Pons (tissue), 1 donor: ENCODE measurements around the gene PLD6.
"Not testable (repeated sequence)": the region's sequence is repeated elsewhere in the genome, so short reads cannot be mapped to it uniquely, and the experiment has no call there.

Experiments
- DNase-seq: peaks from one replicate; pipeline ENCODE4 v3.0.0-alpha.2; 2016; ENCODE audit warnings: low spot score

Gene PLD6, protein sequence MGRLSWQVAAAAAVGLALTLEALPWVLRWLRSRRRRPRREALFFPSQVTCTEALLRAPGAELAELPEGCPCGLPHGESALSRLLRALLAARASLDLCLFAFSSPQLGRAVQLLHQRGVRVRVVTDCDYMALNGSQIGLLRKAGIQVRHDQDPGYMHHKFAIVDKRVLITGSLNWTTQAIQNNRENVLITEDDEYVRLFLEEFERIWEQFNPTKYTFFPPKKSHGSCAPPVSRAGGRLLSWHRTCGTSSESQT

DNA sequence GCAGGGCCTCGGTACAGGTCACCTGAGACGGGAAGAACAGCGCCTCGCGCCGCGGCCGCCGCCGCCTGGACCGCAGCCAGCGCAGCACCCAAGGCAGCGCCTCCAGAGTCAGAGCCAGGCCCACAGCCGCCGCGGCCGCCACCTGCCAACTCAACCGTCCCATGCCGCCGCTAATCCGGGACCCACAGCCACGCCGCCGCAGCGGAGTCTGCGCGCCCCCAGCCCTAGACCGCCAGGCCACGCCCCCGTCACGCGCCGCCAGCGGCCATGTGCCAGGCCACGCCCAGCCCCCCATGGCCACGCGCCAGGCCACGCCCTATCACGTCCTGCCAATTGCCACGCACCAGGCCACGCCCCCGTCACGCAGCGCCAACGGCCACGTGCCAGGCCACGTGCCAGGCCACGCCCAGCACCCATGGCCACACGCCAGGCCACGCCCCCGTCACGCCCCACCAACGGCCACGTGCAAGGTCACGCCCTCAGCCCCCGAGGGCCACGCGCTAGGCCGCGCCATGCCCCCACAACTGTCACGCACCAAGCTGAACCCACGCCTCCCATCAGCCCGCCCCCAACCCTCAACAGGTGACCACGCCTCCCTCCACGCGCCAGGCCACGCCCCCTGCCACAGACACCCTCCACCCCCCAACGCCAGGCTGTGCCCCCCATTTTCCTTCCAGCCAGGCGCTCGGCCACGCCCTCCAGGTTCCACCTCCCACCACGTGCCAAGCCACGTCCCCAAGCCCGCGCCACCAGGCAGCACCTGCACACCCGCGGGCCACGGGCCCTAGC is at the start of gene PLD6:
PLD6 (minus strand) TSS at position 210 of the 789 bp plus-strand sequence; CDS start at position 163, 47 bp downstream.
- no peak for DNase-seq

DNA sequence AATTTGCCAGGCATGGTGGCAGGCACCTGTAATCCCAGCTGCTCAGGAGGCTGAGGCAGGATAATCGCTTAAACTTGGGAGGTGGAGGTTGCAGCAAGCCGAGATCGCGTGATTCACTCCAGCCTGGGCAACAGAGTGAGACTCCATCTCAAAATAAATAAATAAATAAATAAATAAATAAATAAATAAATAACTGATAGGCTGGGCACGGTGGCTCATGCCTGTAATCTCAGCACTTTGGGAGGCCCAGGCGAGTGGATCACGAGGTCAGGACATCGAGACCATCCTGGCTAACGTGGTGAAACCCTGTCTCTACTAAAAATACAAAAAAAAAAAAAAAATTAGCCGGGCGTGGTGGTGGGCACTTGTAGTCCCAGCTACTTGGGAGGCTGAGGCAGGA is 49.6 kb upstream of the PLD6 start:
- not testable (repeated sequence) for DNase-seq

DNA sequence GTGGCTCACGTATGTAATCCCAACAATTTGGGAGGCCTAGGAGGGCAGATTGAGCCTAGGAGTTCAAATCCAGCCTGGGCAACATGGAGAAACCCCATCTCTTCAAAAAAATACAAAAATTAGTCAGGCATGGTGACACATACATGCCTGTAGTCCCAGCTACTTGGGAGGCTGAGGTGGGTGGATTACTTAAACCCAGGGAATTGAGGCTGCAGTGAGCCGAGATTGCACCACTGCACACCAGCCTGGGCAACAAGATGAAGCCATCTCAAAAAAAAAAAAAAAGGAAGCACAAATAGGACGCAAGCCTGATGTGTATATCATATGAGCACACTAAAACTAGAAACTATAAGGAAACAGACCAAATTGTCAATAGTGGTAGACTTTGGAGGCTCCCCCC is 47.9 kb upstream of the PLD6 start:
- DNase-seq, result no peak

DNA sequence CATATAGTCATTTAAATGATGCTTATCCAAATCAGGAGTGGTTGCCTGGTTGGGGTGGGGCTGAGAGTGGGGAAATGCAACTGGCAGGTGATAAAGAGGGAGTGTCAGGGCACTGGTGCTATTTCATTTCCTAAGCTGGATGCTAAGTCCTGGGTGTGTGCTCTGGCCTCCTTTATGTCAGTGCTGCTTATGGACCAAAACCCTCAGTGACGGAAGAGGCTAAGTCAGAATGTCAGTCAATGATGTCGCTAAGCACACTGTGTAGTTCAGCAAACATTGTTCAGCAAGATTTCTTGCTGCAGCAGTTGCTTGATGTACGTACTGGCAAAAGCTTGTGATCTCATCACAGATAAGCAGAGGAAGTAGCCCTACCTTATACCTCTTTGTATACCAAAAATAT is 47.3 kb upstream of the PLD6 start:
- DNase-seq, result no peak

DNA sequence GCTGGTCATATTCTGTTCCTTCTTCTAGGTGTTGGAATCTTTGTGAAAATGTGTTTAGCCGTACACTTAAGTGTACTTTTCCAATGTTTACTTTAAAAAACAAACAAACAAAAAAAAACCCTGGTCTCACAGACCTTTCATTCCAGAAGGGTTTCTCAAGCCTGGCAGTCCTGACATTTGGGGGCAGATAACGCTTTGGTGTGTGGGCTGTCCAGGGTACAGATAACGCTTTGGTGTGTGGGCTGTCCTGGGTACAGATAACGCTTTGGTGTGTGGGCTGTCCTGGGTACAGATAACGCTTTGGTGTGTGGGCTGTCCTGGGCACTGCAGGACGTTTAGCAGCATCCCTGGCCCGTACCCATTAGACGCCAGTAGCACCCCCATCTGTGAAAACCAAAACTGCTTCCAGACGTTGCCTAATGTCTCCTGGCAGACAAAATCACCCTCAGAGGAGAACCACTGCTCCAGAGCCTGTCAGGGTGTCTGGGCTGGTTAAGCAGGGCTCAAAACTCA is 46.1 kb upstream of the PLD6 start:
- no peak for DNase-seq

DNA sequence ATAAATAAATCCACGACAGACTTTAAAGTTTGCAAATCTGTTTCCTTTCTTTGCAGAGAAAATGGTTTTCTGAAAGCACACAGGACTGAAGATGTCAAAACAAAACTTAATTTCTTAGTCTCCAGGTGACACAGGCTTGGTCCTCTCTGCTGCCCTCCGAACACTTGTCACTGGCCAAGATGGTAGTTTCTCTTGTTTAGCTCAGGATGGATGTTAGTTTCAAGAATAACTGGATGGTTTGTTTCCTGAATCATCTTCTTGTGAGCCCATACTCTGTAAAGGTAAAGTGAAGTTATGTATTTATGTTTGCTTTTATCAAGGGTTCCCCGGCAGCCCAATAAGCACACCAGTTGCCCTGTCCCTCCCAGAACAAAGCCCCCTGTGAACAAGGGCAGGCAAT is 40.7 kb upstream of the PLD6 start:
- no peak for DNase-seq

DNA sequence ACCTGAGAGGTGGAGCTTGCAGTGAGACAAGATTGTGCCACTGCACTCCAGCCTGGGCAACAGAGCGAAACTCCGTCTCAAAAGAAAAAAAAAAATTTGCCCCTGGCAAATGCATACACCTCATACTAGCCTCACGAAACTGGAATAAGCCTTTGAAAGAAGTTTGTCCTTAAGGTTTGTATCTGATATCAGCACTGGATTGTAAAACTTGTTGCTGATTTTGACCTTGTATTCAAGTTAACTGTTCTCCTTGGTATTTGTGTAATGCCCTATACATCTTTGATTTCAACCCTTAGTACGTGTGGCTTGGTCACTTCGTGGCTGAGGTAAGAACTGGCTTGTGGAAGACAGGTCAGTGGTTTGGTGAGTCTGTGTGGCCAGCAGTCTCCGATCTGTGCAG is 37.0 kb upstream of the PLD6 start:
- DNase-seq, result no peak

DNA sequence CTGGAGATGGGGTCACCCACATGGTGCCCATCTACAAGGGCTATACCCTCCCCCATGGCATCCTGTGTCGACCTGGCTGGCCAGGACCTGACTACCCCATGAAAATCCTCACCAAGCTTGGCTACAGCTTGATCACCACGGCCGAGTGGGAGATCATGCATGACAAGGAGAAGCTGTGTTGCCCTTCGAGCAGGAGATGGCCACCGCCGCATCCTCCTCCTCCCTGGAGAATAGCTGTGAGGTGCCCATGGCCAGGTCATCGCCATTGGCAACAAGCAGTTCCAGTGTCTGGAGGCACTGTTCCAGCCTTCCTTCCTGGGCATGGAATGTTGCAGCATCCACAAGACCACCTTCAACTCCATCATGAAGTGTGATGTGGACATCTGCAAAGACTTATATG is 36.1 kb upstream of the PLD6 start:
- DNase-seq, result no peak

DNA sequence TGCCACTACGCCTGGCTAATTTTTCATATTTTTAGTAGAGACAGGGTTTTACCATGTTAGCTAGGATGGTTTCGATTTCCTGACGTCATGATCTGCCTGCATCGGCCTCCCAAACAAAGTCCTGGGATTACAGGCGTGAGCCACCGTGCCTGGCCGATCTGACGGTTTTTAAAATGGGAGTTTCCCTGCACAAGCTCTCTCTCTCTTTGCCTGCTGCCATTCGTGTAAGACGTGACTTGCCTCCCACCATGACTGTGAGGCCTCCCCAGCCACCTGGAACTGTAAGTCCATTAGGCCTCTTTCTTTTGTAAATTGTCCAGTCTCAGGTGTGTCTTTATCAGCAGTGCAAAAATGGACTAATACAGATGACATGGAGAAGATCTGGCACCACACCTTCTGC is 35.5 kb upstream of the PLD6 start:
- no peak for DNase-seq

DNA sequence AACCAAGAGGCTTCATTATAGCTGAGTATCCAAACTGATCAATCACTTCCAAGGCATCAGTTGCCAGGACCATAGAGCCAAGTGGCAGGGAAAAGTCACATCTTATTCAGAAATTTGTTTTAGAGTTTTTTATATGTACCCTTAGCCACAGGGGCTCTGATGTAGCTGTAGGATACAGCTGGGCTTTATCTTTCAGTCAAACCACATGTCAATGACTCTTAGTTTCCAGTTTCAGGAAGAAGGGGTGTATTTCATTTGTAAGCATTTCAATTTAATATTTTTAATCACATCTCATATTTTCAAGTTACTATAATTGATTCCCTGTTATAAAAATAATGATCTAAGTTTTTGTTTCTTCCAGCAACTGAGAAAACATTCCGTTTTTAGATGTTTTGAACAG is 33.7 kb upstream of the PLD6 start:
- DNase-seq, result no peak

DNA sequence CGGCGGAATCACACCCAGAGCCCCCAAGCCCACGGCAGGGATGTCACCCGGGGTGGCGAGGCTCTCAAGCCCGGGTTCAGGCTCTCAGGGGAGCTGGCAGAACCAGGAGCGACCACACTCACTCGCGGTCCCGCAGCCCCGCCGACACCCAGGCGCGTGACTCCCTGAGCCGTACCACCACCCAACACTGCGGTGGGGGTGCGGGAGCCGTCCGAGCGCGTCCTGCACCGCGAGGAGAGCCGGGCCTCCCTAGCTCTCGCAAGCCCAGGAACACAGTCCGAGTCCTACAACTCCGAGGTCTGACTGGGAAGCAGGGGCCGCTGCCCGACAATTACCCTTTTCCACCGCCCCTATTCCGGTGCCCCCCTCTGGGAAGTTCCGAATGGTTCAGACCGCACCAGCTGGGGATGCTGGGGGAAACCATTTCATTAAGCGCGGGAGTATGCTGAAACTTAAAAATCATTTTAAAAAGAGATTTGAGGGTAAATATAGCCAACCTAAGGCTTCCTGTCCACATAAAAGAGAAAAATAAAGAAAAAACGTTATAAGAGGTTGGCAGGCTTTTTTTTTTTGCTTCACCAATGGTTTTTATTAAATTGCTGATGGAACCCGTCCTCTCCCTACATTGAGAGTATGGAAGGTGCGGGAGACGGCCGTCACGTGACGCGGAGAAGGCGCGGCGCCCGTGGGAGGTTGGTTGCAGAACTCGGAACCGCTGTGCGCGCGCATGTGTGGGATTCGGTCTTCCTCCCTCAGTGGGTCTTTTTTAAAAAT is 31.1 kb upstream of the PLD6 start, which contains the start of gene FLCN:
FLCN (minus strand) TSS at position 143 of the 774 bp plus-strand sequence. CDS start 9,031 bp downstream, outside the sequence.
- peak; percentile 90 for DNase-seq

DNA sequence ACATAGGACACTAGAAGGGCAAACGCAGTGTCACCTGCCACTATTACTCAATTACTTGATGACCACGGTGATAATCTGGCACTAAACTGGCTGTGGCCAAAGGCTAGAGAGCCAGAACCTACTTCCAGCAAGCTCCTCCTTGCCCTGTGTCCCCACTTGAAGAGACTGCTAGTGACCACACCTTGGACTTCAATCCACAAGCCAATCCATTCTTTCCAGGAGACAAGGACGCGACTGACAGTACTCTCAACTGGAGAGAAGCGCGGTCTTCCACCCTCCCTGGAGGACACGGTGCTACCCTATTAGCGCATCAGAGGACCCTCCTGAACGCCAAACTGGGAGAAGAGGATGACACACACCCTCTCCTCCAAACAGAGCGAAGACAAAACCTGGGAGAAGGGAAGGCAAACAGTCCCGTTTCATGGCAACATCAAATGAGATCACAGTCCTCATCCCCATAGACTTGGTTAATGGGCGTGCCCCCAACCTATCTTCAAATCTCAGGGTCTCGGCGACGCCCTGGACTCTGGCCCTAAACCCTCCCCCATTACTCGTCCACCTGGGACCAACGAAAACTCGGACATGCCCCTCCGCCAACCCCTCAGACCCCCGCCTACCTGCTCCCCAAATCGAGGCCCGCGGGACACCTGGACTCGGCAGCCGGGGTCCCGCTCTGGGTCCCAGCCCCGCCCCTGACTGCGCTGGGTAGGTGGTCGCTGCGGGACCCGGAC is 30.3 kb upstream of the PLD6 start:
- peak; percentile 49 for DNase-seq

DNA sequence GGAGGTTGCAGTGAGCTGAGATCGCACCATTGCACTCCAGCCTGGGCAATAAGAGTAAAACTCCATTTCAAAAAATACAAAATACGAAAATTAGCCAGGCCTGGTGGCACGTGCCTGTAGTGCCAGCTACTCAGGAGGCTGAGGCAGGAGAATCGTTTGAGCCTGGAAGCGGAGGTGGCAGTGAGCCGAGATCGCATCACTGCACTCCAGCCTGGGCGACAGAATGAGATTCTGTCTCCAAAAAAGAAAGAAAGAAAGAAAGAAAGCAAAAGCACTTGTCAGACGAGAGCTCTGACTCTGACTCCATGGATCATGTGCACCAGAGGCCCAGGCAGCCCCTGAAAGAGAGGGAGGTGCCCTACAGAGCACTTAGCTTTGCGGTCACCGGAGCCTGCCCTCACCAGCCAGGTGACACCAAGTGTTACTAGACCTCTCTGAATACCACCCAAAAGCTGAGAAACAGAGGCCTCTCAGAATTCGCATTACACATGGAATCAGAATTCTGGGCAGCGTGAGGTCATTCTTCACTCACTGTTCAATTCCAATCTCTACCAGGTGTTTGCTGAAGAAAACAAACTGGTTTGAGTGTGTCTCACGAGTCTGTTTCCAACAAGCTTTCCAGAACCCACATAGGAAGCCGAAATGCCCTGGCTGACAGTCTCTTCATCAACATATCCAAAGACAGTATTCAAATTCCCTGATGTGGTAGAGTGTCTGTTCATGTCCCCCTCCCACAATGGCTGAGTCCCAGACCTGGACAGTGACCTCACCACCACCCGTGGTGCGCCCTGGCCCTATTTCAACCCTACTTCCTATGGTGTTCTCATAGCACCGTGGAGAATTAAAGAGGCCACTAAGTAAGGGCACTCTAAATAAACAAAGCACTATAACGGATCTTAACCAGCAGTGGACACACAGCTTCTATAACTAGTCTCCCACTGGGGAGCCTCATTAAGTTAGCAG is 29.4 kb upstream of the PLD6 start:
- DNase-seq, result peak; percentile 26

DNA sequence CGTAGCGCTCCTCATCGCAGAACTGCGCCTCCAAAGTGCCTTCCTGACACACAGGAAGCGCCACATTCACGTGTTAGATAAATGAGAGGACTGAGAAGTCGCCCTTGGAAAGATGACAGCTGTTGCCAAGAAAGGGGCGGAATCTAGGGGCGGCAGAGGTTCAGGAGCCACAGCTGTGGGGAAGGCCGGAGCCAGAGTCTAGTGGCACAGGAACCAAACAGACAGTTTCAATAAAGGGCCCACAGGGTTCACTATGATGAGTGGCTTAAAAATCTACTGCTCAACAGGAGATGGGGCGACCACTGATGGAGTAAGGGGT is 26.1 kb upstream of the PLD6 start:
- no peak for DNase-seq

DNA sequence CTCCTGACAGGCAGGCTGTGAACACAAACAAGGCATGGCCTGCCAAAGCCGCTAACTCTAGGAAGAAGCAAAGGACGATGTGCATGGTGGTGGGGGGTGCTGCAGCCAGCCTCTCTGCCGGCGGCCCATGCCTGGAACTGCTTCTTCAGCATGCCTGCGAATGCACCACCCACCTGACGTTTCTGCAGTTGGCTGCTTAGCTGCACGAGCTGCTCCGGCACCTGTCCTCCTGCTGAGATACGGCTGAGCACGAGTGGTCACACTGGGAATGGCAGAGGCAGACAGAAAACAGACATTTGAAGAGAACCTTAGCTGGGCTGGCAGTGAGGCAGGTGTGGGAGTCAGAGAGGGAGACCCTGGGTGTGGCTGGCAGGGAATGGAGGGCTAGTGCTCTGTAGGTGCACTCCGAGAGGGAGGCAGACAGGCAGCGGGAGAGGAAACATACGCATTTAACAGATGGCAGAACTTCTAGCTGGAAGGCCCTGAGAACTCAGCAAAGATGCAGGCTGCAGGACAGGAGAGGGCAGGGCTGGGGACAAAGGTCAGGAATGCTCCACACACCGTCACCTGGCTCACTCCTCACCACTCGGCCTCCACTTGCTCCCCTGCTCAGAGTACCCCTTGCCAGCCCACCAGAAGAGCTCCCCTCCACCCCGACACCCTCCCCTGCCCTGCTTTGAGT is 25.6 kb upstream of the PLD6 start:
- no peak for DNase-seq

DNA sequence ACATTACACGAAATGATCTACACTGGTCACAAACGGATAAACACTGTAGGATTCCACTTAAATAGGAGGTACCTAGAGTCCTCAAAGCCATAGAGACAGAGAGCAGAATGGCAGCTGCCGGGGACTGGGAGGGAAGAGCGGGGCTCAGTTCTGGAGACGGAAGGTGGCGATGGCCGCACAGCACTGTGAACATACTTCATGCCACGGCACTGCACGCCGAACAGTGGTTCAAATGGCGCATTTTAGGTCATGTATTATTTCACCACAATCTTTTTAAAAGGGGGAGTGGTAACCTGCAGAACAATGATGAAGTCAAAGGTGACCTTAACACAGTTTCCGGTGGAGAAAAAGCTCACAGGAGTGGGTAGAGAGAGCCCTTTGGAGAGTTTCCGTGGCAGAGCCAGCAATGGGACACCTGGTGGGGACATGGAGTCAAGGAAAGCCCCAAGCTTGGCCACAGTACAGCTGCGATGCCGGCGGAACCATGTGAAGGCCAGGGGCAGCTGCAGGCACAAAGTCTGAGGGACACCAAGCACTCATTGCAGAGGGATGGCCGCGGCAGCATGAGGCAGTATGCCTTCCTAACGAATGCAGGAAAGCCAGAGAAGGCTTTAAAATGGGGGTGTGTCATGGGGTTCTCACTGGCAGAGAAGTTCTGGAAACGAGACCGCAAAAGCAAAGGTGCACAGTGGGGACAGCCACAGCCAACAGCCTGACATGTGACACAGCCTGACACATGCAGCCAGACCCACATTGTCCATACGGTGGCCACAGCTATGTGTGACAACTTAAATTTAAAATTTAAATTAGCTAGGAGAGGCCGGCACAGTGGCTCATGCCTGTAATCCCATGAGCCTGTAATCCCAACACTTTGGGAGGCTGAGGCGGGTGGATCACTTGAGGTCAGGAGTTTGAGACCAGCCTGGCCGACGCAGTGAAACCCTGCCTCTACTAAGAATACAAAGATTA is 23.6 kb upstream of the PLD6 start:
- DNase-seq, result no peak

DNA sequence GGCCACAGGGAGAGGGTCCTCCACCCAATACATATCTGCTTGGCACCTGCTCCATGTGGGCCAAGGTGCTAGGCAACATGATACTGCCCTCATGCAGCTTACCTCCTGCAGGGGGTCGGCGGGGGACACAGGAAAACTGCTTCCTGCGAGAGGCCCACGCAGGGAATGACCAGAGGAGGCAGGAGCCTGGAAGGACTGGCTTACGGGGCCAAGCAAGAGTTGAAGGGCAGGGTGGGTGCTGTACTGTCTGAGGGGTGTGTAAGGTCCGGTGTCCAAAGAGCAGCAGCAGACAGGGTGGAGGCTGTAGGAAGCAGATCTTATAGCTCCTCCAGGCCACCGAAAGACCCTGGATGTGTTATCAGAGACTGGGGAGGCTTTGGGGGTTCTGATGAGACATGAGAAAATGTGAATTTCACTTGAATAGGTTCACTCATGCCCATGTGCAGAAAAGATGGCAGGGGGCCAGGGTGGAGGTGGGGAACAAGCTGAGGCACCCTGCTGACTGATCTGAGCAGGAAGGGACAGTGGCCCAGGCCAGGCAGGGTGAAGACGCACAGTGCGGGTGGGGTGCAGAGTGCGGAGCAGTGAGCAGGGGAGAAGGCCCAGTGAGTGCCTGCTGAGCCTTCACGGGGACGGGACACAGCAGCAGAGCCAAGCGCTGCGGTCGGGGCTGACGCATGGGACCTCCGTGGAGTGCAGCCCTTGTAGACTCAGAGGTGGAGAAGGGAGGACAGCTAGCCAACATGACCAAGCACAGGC is 22.6 kb upstream of the PLD6 start:
- no peak for DNase-seq
